Central memory CD8-positive, alpha-beta T cell (primary cell): ENCODE results near the gene PCSK4.
"Not testable (repeated sequence)": the region's sequence is repeated elsewhere in the genome, so short reads cannot be mapped to it uniquely, and the experiment has no call there.

Experiments
- ATAC-seq: fragments of 150-1000 bp; cut with Tn5 transposase; replicated peaks from 2 replicates; pipeline ENCODE4 v1.10.0; 2022; ENCODE audit warnings: mild to moderate bottlenecking, moderate FRiP score, moderate number of reproducible peaks; ENCODE audit not compliant: poor library complexity, severe bottlenecking; ENCODE audit errors: extremely low read depth
- DNase-seq, 2 donors: peaks; one replicate each; pipeline ENCODE4 v3.0.0; 2021; ENCODE audit warnings: low spot score in 2 of 2
- H3K27ac Mint-ChIP-seq: one replicate; pipeline ENCODE4 v1.8.0; 2022; ENCODE audit warnings: low read depth, mild to moderate bottlenecking, moderate library complexity, mixed read lengths
- H3K27me3 Mint-ChIP-seq: one replicate; pipeline ENCODE4 v1.8.0; 2022; ENCODE audit warnings: mixed read lengths
- H3K36me3 Mint-ChIP-seq: one replicate; pipeline ENCODE4 v1.8.0; 2022; ENCODE audit warnings: mild to moderate bottlenecking, moderate library complexity, mixed read lengths; ENCODE audit not compliant: insufficient read depth
- H3K4me1 Mint-ChIP-seq: one replicate; pipeline ENCODE4 v1.8.0; 2022; ENCODE audit warnings: mixed read lengths
- H3K4me3 Mint-ChIP-seq: one replicate; pipeline ENCODE4 v1.8.0; 2022; ENCODE audit warnings: mild to moderate bottlenecking, moderate library complexity, mixed read lengths
- H3K9me3 Mint-ChIP-seq: one replicate; pipeline ENCODE4 v1.8.0; 2022; ENCODE audit warnings: mixed read lengths

Gene PCSK4

DNA sequence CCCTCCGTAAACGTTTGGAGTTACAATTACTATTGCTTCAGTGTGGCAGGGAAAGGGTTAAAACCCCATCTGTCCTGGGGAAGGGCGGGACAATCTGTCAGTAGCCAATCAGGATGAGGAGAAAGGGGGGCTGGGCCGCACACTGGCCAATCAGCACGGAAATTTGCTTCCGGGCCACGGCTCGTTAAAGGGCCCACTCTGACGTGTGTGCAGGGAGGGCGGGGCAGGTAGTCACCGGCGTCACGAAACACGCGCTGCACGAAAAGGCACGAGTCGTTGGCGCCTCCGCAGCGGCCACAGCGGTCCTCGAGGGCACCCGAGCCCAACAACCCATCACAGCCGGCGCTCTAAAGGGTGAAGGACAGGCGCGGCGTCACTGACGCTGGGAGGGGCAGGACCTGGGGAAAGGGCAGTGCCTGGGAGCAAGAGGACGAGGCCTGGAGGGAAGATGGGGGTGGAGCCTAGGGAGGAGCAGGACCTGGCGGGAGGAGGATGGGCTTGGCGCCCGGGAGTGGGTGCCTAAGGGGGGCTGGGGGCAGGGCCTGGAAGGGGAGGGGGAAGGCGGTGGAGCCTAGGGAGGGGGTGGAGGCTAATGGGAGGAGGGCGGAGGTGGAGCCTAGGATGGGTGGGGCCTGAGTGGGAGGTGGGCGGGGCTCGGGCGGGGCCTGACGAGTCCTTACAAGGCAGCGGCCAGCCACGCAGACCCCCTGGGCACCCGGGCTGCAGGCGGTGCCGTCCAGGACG is 17.8 kb upstream of the PCSK4 start:
- H3K36me3 Mint-ChIP-seq: peaks cover 4% of the 10 kb centered on the region
- peaks cover 19% of the 10 kb centered on the region for H3K4me1 Mint-ChIP-seq
- H3K27me3 Mint-ChIP-seq: peaks cover 3% of the 10 kb centered on the region
- H3K9me3 Mint-ChIP-seq: peaks cover 5% of the 10 kb centered on the region
- peak; percentile 83 to 92 for DNase-seq
- peak overlapping the region; percentile 77 for H3K4me3 Mint-ChIP-seq
- peak overlapping the region; percentile 80 for H3K27ac Mint-ChIP-seq
- ATAC-seq: peak; percentile 97

DNA sequence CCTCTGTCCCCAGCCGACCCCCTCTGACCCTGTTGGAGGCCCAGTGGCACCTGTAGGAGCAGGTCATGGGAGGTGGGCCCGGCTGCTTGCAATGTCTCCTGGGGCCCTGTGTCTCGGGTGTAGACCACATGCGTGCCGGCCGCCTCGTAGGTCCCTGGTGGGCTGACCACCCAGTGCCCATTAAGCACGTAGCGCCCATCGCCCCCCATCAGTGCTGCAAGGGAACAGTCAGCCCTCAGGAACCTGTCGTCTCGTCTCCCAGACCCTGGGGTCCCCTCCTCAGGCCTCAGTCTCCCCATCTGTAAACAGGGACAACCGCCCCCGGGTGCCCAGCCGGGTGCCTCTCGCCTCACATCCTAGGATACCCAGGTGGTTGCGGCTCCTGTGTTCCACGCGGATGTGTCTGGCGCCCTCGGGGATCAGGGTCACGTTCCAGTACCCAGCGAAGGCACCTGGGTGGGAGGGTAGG is 17.1 kb upstream of the PCSK4 start:
- H3K4me3 Mint-ChIP-seq: peak overlapping the region; percentile 77
- peak overlapping the region; percentile 80 for H3K27ac Mint-ChIP-seq
- H3K27me3 Mint-ChIP-seq: peaks cover 10% of the 10 kb centered on the region
- DNase-seq (no peak), ATAC-seq (no peak)
- peaks cover 5% of the 10 kb centered on the region for H3K9me3 Mint-ChIP-seq
- peaks cover 6% of the 10 kb centered on the region for H3K36me3 Mint-ChIP-seq
- H3K4me1 Mint-ChIP-seq: peaks cover 19% of the 10 kb centered on the region

DNA sequence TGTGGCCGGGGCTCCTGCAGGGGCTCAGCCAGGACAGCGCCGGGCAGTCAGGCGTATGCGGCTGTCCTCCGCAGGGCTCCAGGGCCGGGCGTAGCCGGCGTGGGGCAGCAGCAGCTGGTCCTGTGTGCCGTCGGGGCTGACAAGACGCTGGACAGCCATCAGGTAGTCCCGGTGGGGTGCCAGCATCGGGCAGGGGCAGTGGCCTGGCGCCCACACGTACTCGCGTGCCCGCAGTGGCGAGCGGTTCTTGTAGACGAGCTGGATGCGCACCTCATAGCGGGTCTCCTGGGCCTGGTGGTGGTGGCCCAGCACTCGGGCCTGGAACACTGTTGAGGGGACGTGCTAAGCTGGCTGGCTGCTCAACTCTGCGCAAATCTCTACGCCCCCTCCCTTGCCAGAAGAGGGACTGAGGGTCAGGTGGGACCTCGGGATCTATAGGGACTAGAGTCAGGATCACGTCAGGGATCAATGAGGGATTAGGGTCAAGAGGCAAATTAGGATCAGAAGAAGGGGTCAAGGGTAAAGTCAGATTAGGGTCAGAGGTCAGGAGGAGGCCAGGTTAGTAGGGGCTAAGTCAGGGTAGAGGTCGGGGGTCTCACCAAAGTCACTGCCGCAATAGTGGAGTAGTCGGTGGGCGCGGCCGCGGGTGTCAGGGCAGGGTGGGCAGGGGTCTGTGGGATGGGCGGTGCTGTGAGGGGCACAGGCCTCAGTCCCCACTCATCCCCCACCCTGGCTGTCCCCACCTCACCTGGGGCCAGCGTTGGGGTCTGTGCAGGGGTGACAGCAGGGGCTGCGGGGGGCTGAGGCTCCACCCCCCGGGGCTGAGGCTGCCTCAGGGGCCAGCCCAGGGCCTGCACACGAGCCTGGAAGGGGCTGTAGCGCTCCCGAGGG is 16.1 kb upstream of the PCSK4 start:
- Mint-ChIP-seq H3K27ac (no peak overlapping the region), H3K27me3 (peaks cover 10% of the 10 kb centered on the region)
- no peak for DNase-seq

DNA sequence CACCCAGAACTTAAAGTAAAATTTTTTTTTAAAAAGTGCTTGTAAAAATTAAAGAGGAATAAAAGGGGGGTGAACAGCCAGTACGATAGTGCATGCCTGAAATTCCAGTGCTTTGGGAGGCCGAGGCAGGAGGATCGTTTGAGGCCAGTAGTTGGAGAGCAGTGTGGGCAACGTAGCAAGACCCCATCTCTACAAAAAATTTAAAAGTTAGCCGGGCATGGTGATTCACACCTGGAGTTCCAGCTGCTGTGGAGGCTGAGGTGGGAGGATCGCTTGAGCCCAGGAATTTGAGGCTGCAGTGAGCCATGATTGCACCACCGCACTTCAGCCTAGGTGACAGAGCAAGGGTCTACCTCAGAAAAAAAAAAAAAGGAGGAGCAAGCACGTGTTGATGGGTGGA is 14.9 kb upstream of the PCSK4 start:
- peaks cover 8% of the 10 kb centered on the region for H3K36me3 Mint-ChIP-seq
- DNase-seq (no peak), ATAC-seq (no peak)
- H3K27me3 Mint-ChIP-seq: peaks cover 10% of the 10 kb centered on the region
- H3K4me1 Mint-ChIP-seq: peaks cover 17% of the 10 kb centered on the region
- no peak overlapping the region for H3K27ac Mint-ChIP-seq
- H3K4me3 Mint-ChIP-seq: no peak overlapping the region
- peaks cover 5% of the 10 kb centered on the region for H3K9me3 Mint-ChIP-seq

More for the DNA sequence above, 16.1 kb upstream of the PCSK4 start:
- H3K9me3 Mint-ChIP-seq: peaks cover 5% of the 10 kb centered on the region
- H3K4me3 Mint-ChIP-seq: no peak overlapping the region
- ATAC-seq: no peak
- peaks cover 6% of the 10 kb centered on the region for H3K36me3 Mint-ChIP-seq
- H3K4me1 Mint-ChIP-seq: peaks cover 19% of the 10 kb centered on the region

DNA sequence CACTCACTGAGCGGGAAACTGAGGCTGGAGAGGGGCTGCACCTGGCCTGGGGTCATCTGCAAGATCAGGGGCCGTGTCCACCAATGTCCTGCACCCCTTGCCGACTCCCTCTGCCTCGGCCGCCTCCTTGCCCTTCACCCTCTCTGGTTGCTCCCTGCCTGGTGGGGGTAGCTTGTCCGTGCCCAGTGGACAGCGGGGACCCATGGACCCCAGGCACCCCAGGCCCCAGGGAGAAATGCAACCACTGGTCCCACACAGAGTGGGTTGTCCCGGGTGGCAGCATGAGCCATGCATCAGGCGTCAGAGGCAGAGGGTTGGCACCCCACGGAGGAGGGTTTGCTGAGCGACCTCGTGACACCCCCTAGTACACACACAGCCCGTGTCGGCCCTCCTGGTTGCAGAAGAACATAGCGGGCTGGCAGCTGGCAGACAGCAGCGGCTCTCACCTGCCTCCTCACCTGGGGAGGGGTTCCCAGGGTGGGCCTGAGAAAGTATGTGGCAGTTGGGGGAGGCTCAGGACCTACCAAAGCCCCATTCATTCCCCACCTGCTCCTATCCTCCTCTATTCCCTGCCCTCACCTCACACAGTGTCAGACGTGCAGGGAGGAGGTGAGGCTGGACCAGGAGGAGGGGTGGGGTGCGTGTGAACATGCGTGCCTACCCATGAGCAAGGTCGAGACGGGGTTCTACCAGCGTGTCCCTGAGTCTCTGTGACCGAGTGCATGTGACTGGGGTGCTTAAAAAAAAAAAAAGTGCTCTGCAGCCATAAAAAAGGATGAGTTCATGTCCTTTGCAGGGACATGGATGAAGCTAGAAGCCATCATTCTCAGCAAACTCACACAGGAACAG is 14.0 kb upstream of the PCSK4 start:
- Mint-ChIP-seq H3K4me1 (peaks cover 14% of the 10 kb centered on the region), H3K4me3 (no peak overlapping the region), H3K27me3 (peaks cover 10% of the 10 kb centered on the region), H3K9me3 (peaks cover 5% of the 10 kb centered on the region), H3K27ac (no peak overlapping the region), H3K36me3 (peaks cover 11% of the 10 kb centered on the region)
- DNase-seq (no peak), ATAC-seq (no peak)

DNA sequence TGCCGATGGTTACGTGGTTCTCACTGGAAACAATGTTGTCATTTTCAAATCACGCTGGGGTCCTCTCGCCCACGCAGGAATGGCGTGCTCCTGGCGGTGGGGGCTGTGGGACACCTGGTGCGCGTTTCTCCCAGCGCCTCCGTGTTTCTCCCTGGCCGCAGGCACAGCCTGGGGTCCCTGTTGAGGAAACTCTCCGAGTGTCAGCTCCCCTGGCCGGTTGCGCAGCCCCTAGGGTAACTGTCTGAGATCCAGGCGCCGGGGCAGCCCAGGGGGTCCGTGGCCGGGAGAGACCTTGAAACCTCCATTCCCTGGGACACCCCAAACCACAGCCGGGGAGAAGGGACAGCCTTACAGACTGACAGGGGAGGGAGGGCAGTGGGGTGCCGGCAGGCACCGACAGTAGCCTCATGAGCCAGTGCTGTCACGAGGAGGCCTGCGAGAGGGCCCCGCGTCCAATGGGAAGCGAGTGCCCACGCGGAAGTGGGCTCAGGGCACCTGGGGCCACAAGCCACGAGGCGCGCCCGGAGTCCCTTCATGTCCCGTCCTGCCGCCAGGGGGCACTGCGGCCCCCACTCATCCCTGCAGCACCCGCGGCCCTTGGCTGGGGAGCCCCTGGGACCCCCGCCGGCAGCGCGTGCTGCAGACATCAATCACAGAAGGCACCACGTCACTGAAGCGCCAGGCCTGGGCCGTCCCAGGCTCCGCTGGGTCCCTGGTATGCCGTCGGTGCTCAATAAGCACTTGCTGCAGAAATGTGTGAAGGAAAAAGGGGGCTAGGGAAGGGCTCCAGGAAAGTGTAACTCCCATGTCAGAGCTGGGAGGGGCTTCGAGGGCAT is 13.2 kb upstream of the PCSK4 start:
- ATAC-seq: no peak

DNA sequence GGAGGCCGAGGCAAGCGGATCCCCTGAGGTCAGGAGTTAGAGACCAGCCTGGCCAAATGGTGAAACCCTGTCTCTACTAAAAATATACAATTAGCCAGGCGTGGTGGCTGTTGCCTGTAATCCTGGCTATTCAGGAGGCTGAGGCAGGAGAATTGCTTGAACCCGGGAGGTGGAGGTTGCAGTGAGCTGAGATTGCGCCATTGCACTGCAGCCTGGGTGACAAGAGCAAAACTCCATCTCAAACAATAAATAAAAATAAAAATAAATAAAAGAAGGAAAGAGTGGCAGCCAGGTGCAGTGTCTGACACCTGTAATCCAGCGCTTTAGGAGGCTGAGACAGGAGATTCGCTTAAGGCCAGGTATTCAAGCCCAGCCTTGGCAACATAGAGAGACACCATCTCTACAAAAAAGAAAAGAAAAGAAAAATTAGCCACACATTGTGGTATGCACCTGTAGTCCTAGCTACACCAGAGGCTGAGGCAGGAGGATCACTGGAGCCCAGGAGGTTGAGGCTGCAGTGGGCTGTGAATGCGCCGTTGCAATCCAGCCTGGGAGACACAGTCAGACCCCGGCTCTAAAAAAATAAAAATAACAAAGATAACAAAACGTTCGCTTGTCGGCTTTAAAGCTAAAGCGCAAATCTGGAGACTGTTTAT is 12.4 kb upstream of the PCSK4 start:
- Mint-ChIP-seq H3K9me3 (peaks cover 5% of the 10 kb centered on the region), H3K27me3 (peaks cover 10% of the 10 kb centered on the region), H3K4me3 (no peak overlapping the region), H3K36me3 (peaks cover 9% of the 10 kb centered on the region), H3K27ac (no peak overlapping the region), H3K4me1 (peaks cover 8% of the 10 kb centered on the region)
- DNase-seq: no peak
- no peak for ATAC-seq

More for the DNA sequence above, 13.2 kb upstream of the PCSK4 start:
- Mint-ChIP-seq H3K9me3 (peaks cover 5% of the 10 kb centered on the region), H3K4me3 (no peak overlapping the region), H3K4me1 (peaks cover 14% of the 10 kb centered on the region), H3K36me3 (peaks cover 11% of the 10 kb centered on the region), H3K27ac (no peak overlapping the region), H3K27me3 (peaks cover 10% of the 10 kb centered on the region)
- DNase-seq: peak; percentile 25 to 47

DNA sequence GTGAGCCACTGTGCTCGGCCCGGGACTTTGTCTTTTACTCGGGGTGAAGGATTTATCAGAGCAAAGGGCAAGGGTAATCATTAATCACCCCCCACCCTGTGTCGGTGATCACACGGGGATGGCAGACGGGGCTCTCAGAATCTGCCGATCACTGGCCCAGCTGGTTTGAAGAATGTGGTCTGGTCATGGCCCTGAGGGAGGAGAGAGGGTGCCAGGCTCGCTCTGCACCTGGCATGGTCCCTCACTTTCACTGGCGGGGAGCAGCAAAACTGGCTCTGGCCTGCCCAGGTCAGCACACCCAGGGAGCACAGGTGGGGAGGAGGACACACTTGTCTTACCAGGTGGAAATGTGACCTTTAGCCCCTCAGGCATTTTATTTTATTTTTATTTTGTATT is 11.0 kb upstream of the PCSK4 start:
- Mint-ChIP-seq H3K27ac (no peak overlapping the region), H3K4me3 (no peak overlapping the region), H3K36me3 (peaks cover 7% of the 10 kb centered on the region), H3K4me1 (peaks cover 2% of the 10 kb centered on the region), H3K9me3 (peaks cover 2% of the 10 kb centered on the region), H3K27me3 (peaks cover 10% of the 10 kb centered on the region)
- ATAC-seq: no peak
- no peak for DNase-seq

DNA sequence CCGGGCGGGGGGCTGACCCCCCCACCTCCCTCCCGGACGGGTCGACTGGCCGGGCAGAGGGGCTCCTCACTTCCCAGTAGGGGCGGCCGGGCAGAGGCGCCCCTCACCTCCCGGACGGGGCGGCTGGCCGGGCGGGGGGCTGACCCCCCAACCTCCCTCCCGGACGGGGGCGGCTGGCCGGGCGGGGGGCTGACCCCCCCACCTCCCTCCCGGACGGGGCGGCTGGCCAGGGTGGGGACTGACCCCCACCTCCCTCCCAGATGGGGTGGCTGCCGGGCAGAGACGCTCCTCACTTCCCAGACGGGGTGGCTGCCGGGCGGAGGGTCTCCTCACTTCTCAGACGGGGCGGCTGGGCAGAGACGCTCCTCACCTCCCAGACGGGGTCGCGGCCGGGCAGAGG is 9.1 kb upstream of the PCSK4 start:
- ATAC-seq, DNase-seq, H3K36me3 Mint-ChIP-seq, H3K4me1 Mint-ChIP-seq, H3K27ac Mint-ChIP-seq, H3K9me3 Mint-ChIP-seq, H3K4me3 Mint-ChIP-seq: not testable (repeated sequence)
- peaks cover 10% of the 10 kb centered on the region for H3K27me3 Mint-ChIP-seq

DNA sequence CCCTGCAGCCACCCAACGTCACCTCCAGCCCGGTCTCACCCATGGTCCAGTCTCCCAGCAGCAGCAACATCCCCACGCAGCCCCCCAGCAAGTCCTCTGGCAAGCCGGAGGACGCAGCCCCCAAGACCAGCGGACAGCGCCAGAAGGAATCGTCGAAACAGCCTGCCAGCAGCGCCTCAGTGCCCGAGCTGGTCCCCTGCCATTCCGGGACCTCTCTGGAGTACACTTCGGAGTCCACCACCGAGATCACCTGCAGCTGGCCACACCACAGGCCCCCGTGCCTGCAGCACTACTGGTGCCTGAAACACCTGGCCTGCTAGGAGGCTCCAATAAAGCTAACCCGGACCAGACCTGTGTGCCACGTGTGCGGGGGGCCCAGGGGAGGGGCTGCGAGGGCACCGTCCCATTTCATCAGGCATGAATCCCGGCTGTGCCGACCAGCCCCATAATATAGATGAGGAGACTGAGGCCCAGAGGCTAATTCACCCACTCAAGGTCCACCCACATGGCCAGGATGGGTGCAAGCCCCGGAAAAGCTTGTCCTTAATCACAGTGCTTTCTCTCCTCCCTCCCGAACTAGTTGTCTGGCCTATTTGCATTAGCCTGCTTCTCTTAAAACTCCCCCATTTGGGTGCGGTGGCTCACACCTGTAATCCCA is 7.6 kb upstream of the PCSK4 start:
- no peak for ATAC-seq
- peaks cover 5% of the 10 kb centered on the region for H3K27me3 Mint-ChIP-seq

More for the DNA sequence above, 7.6 kb upstream of the PCSK4 start:
- peaks cover 7% of the 10 kb centered on the region for H3K36me3 Mint-ChIP-seq
- no peak overlapping the region for H3K4me3 Mint-ChIP-seq
- no peak for DNase-seq
- no peaks in the 10 kb centered on the region for H3K9me3 Mint-ChIP-seq
- H3K27ac Mint-ChIP-seq: no peak overlapping the region
- H3K4me1 Mint-ChIP-seq: no peaks in the 10 kb centered on the region
